Upper lobe of left lung (tissue), 6 donors: ENCODE data around the gene ATP5F1B. TPM values are rescaled to one million over a fixed set of nuclear protein-coding genes. Genes with fewer than 3 reads are reported as not detected.
A peak's percentile ranks its signal among the peaks of the same experiment; 100 is the strongest.

ENCODE experiments used
- ATAC-seq, 2 donors: fragments of 200-7000 bp; cut with Tn5 transposase; one replicate each; pipeline ENCODE4 v1.9.1; 2022; ENCODE audit warnings: mild to moderate bottlenecking in 2 of 2, moderate library complexity in 2 of 2; ENCODE audit not compliant: low FRiP score in 2 of 2
- DNase-seq, 2 donors: peaks; one replicate each; pipeline ENCODE4 v3.0.0-alpha.2; 2019 to 2020
- H3K27ac ChIP-seq, 4 donors: fragments of 200-600 bp; sonication (generic); one replicate each; pipeline ENCODE4 v1.5.1; 2016 to 2019
- H3K27me3 ChIP-seq, 4 donors: fragments of 200-600 bp; sonication (generic); one replicate each; pipeline ENCODE4 v1.5.1; 2017 to 2019
- H3K36me3 ChIP-seq, 4 donors: fragments of 200-600 bp; sonication (generic); one replicate each; pipeline ENCODE4 v1.5.1; 2016 to 2019
- H3K4me1 ChIP-seq, 4 donors: fragments of 200-600 bp; sonication (generic); one replicate each; pipeline ENCODE4 v1.5.1; 2018 to 2019
- H3K4me3 ChIP-seq, 4 donors: fragments of 200-600 bp; sonication (generic); one replicate each; pipeline ENCODE4 v1.5.1; 2017 to 2019; ENCODE audit warnings: mild to moderate bottlenecking in 2 of 4, moderate library complexity in 1 of 4
- H3K9me3 ChIP-seq, 4 donors: fragments of 200-600 bp; sonication (generic); one replicate each; pipeline ENCODE4 v1.5.1; 2018 to 2019
- EP300 ChIP-seq, 4 donors: sonication (generic); formaldehyde crosslinking; IDR thresholded peaks; one replicate each; pipeline ENCODE4 v1.5.1; 2017; ENCODE audit warnings: antibody characterized with exemption in 4 of 4, control low read depth in 2 of 4
- POLR2A ChIP-seq, 4 donors: fragments of 450-650 bp; IDR thresholded peaks; one replicate each; pipeline ENCODE4 v1.5.1; 2016 to 2017; ENCODE audit warnings: antibody characterized with exemption in 4 of 4, mild to moderate bottlenecking in 2 of 4
- POLR2AphosphoS5 ChIP-seq, 2 donors: sonication (generic); formaldehyde crosslinking; IDR thresholded peaks; one replicate each; pipeline ENCODE4 v1.5.1; 2017; ENCODE audit warnings: antibody characterized with exemption in 2 of 2
- WGBS, 2 donors: methylation state at CpG; one replicate each; pipeline ENCODE4 v1.1.5; 2017 to 2018; 5-methylcytosine and 5-hydroxymethylcytosine counted together
- total RNA-seq, 6 donors: library from RNA; depleted of rRNA in 4 of 6; stranded (reverse); fragments of >200 nt in 4 of 6; gene quantifications; one replicate each; pipeline versions ENCODE4 v1.1.0 to v1.2.1, GENCODE V29; 2016 to 2021
- TF ChIP-seq, protein P1 (sequence below), 6 experiments: fragments of 450-650 bp in 4 of 6; fragments of 200-600 bp in 2 of 6; sonication (generic) in 2 of 6; IDR thresholded peaks; one replicate each; pipeline ENCODE4 v1.5.1; 2016 to 2019; ENCODE audit warnings: antibody characterized with exemption in 6 of 6
- donor health status: DM: no; HTN: no; CAD: no; lungs with moderate emphysema.
- donor health status: DM: no; HTN: yes; CAD: no; lungs with severe emphysema.

Gene ATP5F1B
- total RNA-seq, 6 donors from 2014 or later = 245 to 404 (median 317) TPM

DNA sequence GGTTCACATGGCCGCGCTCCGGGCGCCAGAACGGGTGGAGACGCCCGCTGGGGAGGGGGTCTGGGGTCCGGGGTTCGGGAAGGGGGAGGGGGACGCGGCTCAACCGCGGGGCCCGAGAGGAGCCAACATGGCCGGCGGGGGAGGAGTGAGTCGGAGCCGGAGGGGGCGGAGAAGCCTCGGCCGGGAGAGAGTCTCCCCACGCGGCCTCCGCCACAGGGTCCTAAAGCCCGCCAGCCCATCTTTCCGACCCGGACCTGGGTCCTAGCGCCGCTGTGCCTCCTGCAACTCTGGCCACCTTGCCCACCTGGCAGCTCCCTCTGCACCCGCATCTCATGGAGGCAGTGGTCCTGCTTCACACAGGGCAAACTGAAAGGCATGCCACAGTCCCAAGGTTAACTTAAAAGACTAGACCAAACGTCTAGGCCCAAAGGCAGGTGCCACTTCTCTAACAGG lies 15.6 kb downstream of the ATP5F1B start, which contains the start of gene BAZ2A:
TSS of gene BAZ2A (minus strand) at position 147 of the 453 bp plus-strand sequence. CDS start 12,796 bp downstream, outside the sequence.
- TF ChIP-seq, protein P1, sequence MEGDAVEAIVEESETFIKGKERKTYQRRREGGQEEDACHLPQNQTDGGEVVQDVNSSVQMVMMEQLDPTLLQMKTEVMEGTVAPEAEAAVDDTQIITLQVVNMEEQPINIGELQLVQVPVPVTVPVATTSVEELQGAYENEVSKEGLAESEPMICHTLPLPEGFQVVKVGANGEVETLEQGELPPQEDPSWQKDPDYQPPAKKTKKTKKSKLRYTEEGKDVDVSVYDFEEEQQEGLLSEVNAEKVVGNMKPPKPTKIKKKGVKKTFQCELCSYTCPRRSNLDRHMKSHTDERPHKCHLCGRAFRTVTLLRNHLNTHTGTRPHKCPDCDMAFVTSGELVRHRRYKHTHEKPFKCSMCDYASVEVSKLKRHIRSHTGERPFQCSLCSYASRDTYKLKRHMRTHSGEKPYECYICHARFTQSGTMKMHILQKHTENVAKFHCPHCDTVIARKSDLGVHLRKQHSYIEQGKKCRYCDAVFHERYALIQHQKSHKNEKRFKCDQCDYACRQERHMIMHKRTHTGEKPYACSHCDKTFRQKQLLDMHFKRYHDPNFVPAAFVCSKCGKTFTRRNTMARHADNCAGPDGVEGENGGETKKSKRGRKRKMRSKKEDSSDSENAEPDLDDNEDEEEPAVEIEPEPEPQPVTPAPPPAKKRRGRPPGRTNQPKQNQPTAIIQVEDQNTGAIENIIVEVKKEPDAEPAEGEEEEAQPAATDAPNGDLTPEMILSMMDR (IDR thresholded peaks at IDR 0.05) = no peak
- TF ChIP-seq POLR2A (IDR thresholded peaks at IDR 0.05) = peak in 1 of 4 donors; percentile 31
- peak in 1 of 4 donors; percentile 48 for TF ChIP-seq EP300 (IDR thresholded peaks at IDR 0.05)
- peak; percentile 44 to 79 for TF ChIP-seq POLR2AphosphoS5 (IDR thresholded peaks at IDR 0.05)
- 0% methylated on average over 5 to 29 of the region's 31 CpGs for WGBS, 2 donors
- H3K36me3 ChIP-seq = peaks cover 0 to 15% (median 0%) of the 10 kb centered on the region in 4 donors
- no peaks in the 10 kb centered on the region for H3K27me3 ChIP-seq
- peak; percentile 93 to 95 for DNase-seq
- H3K9me3 ChIP-seq = no peaks in the 10 kb centered on the region
- peak within 1 kb of the TSS; percentile 92 to 100 (median 96) for H3K4me3 ChIP-seq
- ATAC-seq = peak; percentile 94 to 95
- peaks cover 55 to 67% (median 62%) of the 10 kb centered on the region in 4 donors for H3K4me1 ChIP-seq
- H3K27ac ChIP-seq = peak within 1 kb of the TSS; percentile 95 to 99 (median 97)

DNA sequence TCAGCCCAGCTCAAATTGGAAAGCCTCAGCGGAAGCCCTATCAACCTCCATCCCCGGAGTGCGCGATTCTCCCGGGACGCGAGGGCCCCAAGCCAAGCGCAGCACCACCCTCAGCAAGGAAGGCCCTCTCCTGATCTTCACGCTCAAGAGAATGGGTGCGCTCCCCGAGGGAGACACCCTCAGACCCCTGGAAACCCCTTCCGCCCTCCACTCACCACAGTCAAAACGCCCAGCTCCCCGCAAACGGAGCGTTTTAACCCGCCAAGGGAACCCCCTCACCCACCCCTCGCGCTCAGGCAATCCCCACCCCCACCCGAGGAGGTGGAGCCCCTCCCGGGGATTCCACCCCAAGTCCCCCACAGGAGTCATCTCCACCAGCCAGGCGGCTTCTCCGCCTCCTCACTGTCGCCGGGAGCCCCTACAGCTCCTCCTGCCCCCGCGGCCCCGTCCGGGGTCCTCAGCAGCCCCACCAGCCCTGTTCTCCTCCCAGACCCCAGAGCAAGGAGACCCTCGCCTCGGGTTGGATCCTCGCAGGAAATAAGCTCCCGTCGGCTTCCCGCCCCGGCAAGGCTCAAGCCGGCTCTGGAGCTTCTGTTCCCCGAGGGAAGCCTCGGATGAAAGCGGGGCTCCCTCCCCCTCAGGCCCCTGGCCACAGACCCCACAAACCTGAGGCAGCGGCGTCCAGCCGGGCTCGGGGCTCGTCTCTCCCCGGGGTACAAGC lies 16.2 kb downstream of the ATP5F1B start:
- 1 to 7% methylated on average over 3 to 36 of the region's 46 CpGs for WGBS, 2 donors
- peak; percentile 28 to 72 for DNase-seq
- Histone ChIP-seq H3K4me3 (peak overlapping the region; percentile 92 to 100 (median 96)), H3K9me3 (no peaks in the 10 kb centered on the region), H3K27ac (peak overlapping the region; percentile 95 to 99 (median 97)), H3K36me3 (peaks cover 0 to 15% (median 0%) of the 10 kb centered on the region in 4 donors), H3K4me1 (peaks cover 54 to 67% (median 62%) of the 10 kb centered on the region in 4 donors), H3K27me3 (no peaks in the 10 kb centered on the region)
- ATAC-seq = peak; percentile 59 to 69
- no peak for TF ChIP-seq POLR2AphosphoS5 (IDR thresholded peaks at IDR 0.05)
- no peak for TF ChIP-seq POLR2A (IDR thresholded peaks at IDR 0.05)
- TF ChIP-seq, protein P1 (IDR thresholded peaks at IDR 0.05) = no peak
- TF ChIP-seq EP300 (IDR thresholded peaks at IDR 0.05) = no peak

- Histone ChIP-seq H3K27me3 (no peaks in the 10 kb centered on the region), H3K4me3 (peak overlapping the region; percentile 92 to 100 (median 96)), H3K4me1 (peaks cover 53 to 67% (median 60%) of the 10 kb centered on the region in 4 donors), H3K36me3 (peaks cover 0 to 20% (median 0%) of the 10 kb centered on the region in 4 donors), H3K9me3 (no peaks in the 10 kb centered on the region), H3K27ac (peak overlapping the region; percentile 95 to 99 (median 97))
- DNase-seq (peak in 1 of 2 donors; percentile 79), ATAC-seq (peak; percentile 15 to 67)
- no peak for TF ChIP-seq EP300 (IDR thresholded peaks at IDR 0.05)
- TF ChIP-seq, protein P1 (IDR thresholded peaks at IDR 0.05) = no peak
- TF ChIP-seq POLR2AphosphoS5 (IDR thresholded peaks at IDR 0.05) = peak; percentile 37 to 66
- peak in 3 of 4 donors; percentile 6 to 42 (median 23) for TF ChIP-seq POLR2A (IDR thresholded peaks at IDR 0.05)
- WGBS, 2 donors = 0 to 1% methylated on average over 15 to 18 of the region's 18 CpGs
Observed at GRCh38 chr12:56628671-56629458, 16.9 kb downstream of the ATP5F1B start.

DNA sequence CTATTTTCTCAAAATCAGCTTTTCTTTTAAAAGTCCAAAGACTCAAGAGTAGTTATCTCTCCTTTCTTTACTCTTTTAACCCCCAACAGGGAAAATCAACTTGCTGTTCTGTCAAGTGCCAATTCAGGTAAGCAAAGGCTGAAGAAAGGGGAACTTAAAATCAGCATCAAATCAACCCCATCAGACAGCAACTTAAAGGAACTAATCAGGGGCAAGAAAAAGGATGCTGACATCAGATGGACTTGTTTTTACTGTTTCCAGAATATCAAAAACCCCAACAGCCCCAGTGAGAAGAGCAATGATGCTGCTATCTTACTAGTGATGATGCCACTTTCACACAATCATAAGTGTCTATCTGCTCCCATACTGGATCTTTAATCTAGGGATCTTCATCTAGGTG lies 19.1 kb downstream of the ATP5F1B start:
- peaks cover 0 to 35% (median 3%) of the 10 kb centered on the region in 4 donors for H3K36me3 ChIP-seq
- no peak overlapping the region for H3K4me3 ChIP-seq
- DNase-seq (no peak), ATAC-seq (no peak)
- peaks cover 48 to 59% (median 53%) of the 10 kb centered on the region in 4 donors for H3K4me1 ChIP-seq
- no peak overlapping the region for H3K27ac ChIP-seq
- TF ChIP-seq POLR2AphosphoS5 (IDR thresholded peaks at IDR 0.05) (no peak), EP300 (IDR thresholded peaks at IDR 0.05) (no peak), POLR2A (IDR thresholded peaks at IDR 0.05) (no peak)
- TF ChIP-seq, protein P1 (IDR thresholded peaks at IDR 0.05) = no peak
- no peaks in the 10 kb centered on the region for H3K9me3 ChIP-seq
- no peaks in the 10 kb centered on the region for H3K27me3 ChIP-seq
